NT2/D1 (cell line): ENCODE data around the gene TCP11L2.

Source experiments
- YY1 ChIP-seq: IDR thresholded peaks from 2 replicates; pipeline ENCODE4 v1.6.1; 2011; ENCODE audit not compliant: insufficient read length, insufficient read depth
- ZNF274 ChIP-seq: IDR thresholded peaks from 2 replicates; pipeline ENCODE4 v1.6.1; 2011; ENCODE audit warnings: mild to moderate bottlenecking, low read depth, low read length

DNA sequence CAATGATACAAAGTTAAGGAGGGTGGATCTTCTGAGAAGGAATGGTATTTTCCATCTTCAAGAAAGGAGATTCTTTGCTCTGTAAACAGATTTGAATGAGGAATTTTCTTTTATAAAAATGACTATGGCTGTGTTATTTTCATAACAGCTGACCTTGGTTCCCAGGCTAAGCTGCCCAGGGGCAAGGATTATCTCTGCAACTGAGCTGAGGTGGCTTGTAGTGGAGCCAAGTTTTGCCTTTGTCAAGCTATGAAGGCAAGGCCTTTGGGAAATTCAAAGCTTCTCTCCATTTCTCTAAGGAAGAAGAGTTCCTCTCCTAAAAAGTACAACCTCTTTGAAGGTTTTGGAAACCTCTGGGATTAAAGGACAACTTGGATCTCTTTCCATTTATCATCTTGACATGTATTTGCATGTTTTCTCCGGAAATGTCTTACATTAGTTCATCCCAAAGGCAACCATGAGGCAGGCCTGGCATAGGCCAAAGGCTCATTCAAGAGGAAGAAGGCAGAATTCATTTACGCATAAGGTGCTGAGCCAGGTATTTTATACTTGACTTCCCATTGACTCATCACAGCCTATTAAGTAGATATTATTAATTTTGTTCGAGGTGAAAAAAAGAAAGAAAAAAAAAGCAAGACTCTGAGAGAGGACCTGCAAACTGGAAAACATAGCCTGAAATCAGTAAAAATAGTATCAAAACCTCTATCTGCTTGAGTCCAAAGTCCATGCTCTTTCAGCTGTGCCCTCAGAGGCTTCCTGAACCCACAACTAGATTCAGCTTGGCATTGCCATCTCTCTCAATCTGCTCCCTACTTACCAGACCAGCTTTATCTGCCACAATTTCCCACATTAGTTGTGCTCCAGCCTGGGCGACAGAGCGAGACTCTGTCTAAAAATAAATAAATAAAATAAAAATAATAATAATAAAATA lies 30.7 kb upstream of the TCP11L2 start:
- TF ChIP-seq ZNF274, result no peak
- no peak for TF ChIP-seq YY1
